CD8-positive, alpha-beta memory T cell (primary cell): ENCODE data around the gene KIAA0513. TPM values are rescaled to one million over a fixed set of nuclear protein-coding genes. Genes with fewer than 3 reads are reported as not detected.
A peak's percentile ranks its signal among the peaks of the same experiment; 100 is the strongest.

Source experiments
- CTCF ChIA-PET: fragments of 350-600 bp; sonication (Branson Sonifier 250); formaldehyde crosslinking; loops from one replicate; lab custom pipeline; 2021; ENCODE audit warnings: antibody characterized with exemption; lab: Charles Lee
- POLR2A ChIA-PET: fragments of 350-600 bp; sonication (Branson Sonifier 250); formaldehyde crosslinking; loops from one replicate; lab custom pipeline; 2021; ENCODE audit warnings: antibody characterized with exemption; lab: Charles Lee
- DNase-seq, 5 donors: peaks; one replicate each; pipeline versions ENCODE4 v3.0.0 to v3.0.0-alpha.2; 2020 to 2022; ENCODE audit warnings: mixed read lengths in 1 of 5
- H3K27ac ChIP-seq: one replicate; pipeline ENCODE4 v1.7.0; 2013; ENCODE audit warnings: low read depth, mild to moderate bottlenecking, low read length, moderate library complexity
- H3K27me3 ChIP-seq: 2 replicates; pipeline ENCODE4 v1.7.0; 2013; ENCODE audit warnings: low read length, mild to moderate bottlenecking; ENCODE audit not compliant: insufficient read depth, poor library complexity, severe bottlenecking
- H3K36me3 ChIP-seq: 2 replicates; pipeline ENCODE4 v1.7.0; 2013; ENCODE audit warnings: mild to moderate bottlenecking, low read length, moderate library complexity; ENCODE audit not compliant: insufficient read depth
- H3K4me1 ChIP-seq: 2 replicates; pipeline ENCODE4 v1.7.0; 2013; ENCODE audit warnings: mild to moderate bottlenecking, low read length, moderate library complexity; ENCODE audit not compliant: insufficient read depth
- H3K4me3 ChIP-seq: 2 replicates; pipeline ENCODE4 v1.7.0; 2013; ENCODE audit warnings: mild to moderate bottlenecking, low read length
- H3K9me3 ChIP-seq: 2 replicates; pipeline ENCODE4 v1.7.0; 2013; ENCODE audit warnings: mild to moderate bottlenecking, low read length
- H3K27ac Mint-ChIP-seq, 8 donors: one replicate each; pipeline ENCODE4 v1.8.0; 2020 to 2021; ENCODE audit warnings: mixed read lengths in 8 of 8, mild to moderate bottlenecking in 6 of 8, inconsistent platforms in 3 of 8, moderate library complexity in 3 of 8
- H3K27me3 Mint-ChIP-seq, 2 donors: one replicate each; pipeline ENCODE4 v1.8.0; 2020 to 2021; ENCODE audit warnings: mixed read lengths in 2 of 2, mild to moderate bottlenecking in 1 of 2, moderate library complexity in 1 of 2
- H3K36me3 Mint-ChIP-seq, 3 donors: one replicate each; pipeline ENCODE4 v1.8.0; 2020 to 2021; ENCODE audit warnings: mixed read lengths in 3 of 3, inconsistent platforms in 1 of 3, mild to moderate bottlenecking in 1 of 3
- H3K4me1 Mint-ChIP-seq, 3 donors: one replicate each; pipeline ENCODE4 v1.8.0; 2020 to 2021; ENCODE audit warnings: mixed read lengths in 3 of 3, inconsistent platforms in 1 of 3, mild to moderate bottlenecking in 1 of 3
- H3K4me3 Mint-ChIP-seq, 7 donors: one replicate each; pipeline ENCODE4 v1.8.0; 2020 to 2021; ENCODE audit warnings: mixed read lengths in 7 of 7, mild to moderate bottlenecking in 6 of 7, moderate library complexity in 4 of 7, inconsistent platforms in 2 of 7
- H3K9me3 Mint-ChIP-seq, 5 donors: one replicate each; pipeline ENCODE4 v1.8.0; 2020 to 2022; ENCODE audit warnings: mixed read lengths in 5 of 5, mild to moderate bottlenecking in 3 of 5, moderate library complexity in 2 of 5, inconsistent platforms in 1 of 5
- polyA plus RNA-seq: library from polyadenylated mRNA; unstranded; fragments of 300-500 nt; fragmentation: Illumina TruSeq; gene quantifications from one replicate; pipeline ENCODE4 v1.2.3, GENCODE V29; 2021
- total RNA-seq, 2 experiments: library from RNA; stranded (reverse); gene quantifications; one replicate each; pipeline ENCODE4 v1.2.3, GENCODE V29; 2021

The KIAA0513 gene
- total and polyA plus RNA-seq, 3 experiments from 2014 or later, result 7.2 to 13.5 (median 13.2) TPM

DNA sequence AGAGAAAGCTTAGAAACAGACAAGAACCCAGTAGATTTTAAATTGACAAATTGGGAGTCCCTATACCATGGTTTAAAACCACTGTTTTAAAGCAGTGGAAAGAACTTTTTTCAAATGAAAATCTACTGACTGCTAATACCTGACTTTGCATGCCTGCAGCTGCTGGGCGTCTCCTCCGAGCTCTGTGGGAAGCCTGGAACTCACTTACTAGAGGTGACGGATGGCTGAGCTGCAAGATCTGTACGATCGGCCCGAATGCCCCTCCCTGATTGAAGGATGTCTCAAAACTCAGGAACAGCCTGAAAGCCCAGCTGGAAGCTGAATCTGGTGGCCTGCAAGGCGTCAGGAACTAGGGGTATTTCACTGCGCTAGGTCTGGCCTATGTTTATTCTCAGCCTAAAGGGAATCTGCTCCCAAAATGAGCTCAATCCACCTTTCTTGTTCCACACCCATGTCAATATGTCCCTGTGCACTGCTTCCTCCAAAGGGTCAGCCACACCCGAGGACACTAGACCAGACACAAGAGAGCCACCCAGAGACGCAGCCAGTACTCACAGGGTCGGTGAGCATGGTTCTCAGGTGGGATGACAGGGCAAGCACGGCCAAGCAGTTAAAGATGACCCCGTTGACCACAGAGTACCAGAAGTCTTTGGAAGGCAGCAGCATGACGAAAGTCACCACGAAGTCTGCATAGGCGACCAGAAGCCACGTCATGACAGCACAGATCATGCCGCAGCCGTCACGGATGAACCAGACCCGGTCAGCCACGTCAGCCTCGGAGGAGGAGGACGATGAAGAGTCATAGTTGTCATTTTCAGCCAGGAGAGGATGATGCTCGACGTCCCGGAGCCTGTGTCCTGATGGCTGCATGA lies 37.6 kb upstream of the KIAA0513 start:
- DNase-seq, result no peak
- Mint-ChIP-seq H3K4me1 (peaks cover 10% of the 10 kb centered on the region in 3 donors), H3K9me3 (no peaks in the 10 kb centered on the region), H3K27ac (peak overlapping the region in 4 of 8 donors; percentile 2 to 50 (median 32)), H3K27me3 (no peaks in the 10 kb centered on the region), H3K4me3 (no peak overlapping the region), H3K36me3 (peaks cover 3 to 87% (median 24%) of the 10 kb centered on the region in 3 donors)
- H3K27me3 ChIP-seq, result no peaks in the 10 kb centered on the region
- H3K27ac ChIP-seq, result no peak overlapping the region
- no peaks in the 10 kb centered on the region for H3K4me1 ChIP-seq
- ChIA-PET POLR2A (interaction anchor here (0.6 kb wide), 1 partner anchor 94 kb away, joined by 8 read pairs; no protein-coding TSS in a partner anchor), CTCF (interaction anchor here (0.9 kb wide), 1 partner anchor 19 kb away, joined by 5 read pairs; no protein-coding TSS in a partner anchor)
- no peaks in the 10 kb centered on the region for H3K9me3 ChIP-seq
- H3K4me3 ChIP-seq, result no peak overlapping the region
- peaks cover 61% of the 10 kb centered on the region for H3K36me3 ChIP-seq

DNA sequence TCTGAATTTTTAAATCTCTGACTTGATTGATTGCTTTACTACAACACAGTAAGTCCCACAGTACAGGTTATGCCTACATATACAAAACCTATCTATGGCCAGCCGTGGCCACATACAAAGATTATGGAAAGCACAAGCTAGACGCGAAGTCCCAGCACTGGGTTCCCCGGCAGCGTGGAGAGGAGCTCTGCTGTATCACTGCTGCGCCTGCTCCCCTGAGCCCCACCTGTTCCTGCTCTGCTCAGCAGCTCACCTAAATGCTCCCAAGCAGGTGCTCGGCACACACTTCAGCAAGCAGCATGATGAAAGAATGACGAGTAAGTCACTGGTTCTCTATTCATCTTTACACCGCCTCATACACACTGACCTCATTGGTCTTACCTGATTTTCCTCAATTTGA lies 36.8 kb upstream of the KIAA0513 start:
- ChIA-PET CTCF (interaction anchor here (0.9 kb wide), 1 partner anchor 20 kb away, joined by 4 read pairs; no protein-coding TSS in a partner anchor), POLR2A (no interaction called here)
- H3K4me1 ChIP-seq, result no peaks in the 10 kb centered on the region
- Mint-ChIP-seq H3K9me3 (no peaks in the 10 kb centered on the region), H3K27ac (peak overlapping the region in 2 of 8 donors; percentile 26 to 34), H3K36me3 (peaks cover 3 to 89% (median 30%) of the 10 kb centered on the region in 3 donors), H3K4me1 (peaks cover 14 to 18% (median 18%) of the 10 kb centered on the region in 3 donors), H3K4me3 (no peak overlapping the region), H3K27me3 (no peaks in the 10 kb centered on the region)
- H3K36me3 ChIP-seq, result peaks cover 62% of the 10 kb centered on the region
- no peak overlapping the region for H3K27ac ChIP-seq
- H3K27me3 ChIP-seq, result no peaks in the 10 kb centered on the region
- H3K4me3 ChIP-seq, result no peak overlapping the region
- no peak for DNase-seq
- H3K9me3 ChIP-seq, result no peaks in the 10 kb centered on the region

DNA sequence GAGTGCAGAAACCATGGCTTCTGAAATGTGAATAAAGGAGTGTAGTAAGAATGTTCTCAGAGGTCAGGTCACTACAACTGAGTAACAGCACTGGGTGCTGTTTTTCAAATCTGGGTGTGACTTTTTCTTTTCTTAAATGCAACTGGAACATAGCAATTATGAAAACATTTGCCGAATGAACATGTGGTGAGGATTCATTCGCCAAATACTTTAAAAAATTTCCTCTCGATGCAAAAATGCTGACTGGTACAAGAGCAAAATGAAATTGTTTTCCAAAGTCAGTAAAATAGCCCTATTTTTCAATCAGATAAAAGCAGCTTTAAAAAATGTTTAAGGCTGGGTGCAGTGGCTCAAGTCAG lies 34.9 kb upstream of the KIAA0513 start:
- DNase-seq, result no peak
- POLR2A ChIA-PET, result no interaction called here

DNA sequence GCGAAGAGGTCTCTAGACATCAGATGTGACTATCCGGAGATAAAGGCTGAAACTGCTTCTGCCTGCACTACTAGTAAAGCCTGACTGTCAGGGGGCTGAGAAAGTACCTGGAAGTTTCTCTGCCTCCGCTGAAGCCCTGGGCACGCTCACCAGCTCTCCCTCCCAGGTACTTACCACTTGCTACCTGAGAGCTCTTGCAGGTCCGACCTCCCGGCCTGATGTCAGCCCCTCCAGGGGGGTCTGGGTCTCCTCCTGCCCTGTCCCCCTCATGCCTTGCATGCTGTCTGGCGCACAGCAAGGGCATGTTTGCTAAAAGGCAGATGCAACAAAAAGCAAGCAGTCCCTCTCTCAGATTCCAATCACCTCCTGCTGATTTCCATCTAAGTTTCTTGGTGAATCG lies 33.7 kb upstream of the KIAA0513 start:
- H3K4me1 Mint-ChIP-seq, result peaks cover 14 to 32% (median 15%) of the 10 kb centered on the region in 3 donors
- no peaks in the 10 kb centered on the region for H3K4me1 ChIP-seq
- no peaks in the 10 kb centered on the region for H3K27me3 ChIP-seq
- H3K4me3 Mint-ChIP-seq, result no peak overlapping the region
- H3K4me3 ChIP-seq, result no peak overlapping the region
- DNase-seq, result no peak
- H3K9me3 Mint-ChIP-seq, result no peaks in the 10 kb centered on the region
- ChIA-PET CTCF (interaction anchor here (1.5 kb wide), 1 partner anchor 62 kb away, joined by 4 read pairs; no protein-coding TSS in a partner anchor), POLR2A (no interaction called here)
- H3K27ac ChIP-seq, result peak overlapping the region; percentile 3
- H3K27ac Mint-ChIP-seq, result peak overlapping the region in 5 of 8 donors; percentile 8 to 91 (median 63)
- H3K36me3 Mint-ChIP-seq, result peaks cover 2 to 69% (median 25%) of the 10 kb centered on the region in 3 donors
- peaks cover 41% of the 10 kb centered on the region for H3K36me3 ChIP-seq
- no peaks in the 10 kb centered on the region for H3K9me3 ChIP-seq
- H3K27me3 Mint-ChIP-seq, result peaks cover 0 to 2% of the 10 kb centered on the region in 2 donors

More for the DNA sequence above, 34.9 kb upstream of the KIAA0513 start:
- peak overlapping the region in 1 of 8 donors; percentile 5 for H3K27ac Mint-ChIP-seq
- Histone ChIP-seq H3K4me1 (no peaks in the 10 kb centered on the region), H3K27ac (no peak overlapping the region), H3K27me3 (no peaks in the 10 kb centered on the region), H3K4me3 (no peak overlapping the region), H3K9me3 (no peaks in the 10 kb centered on the region), H3K36me3 (peaks cover 51% of the 10 kb centered on the region)
- H3K36me3 Mint-ChIP-seq, result peaks cover 3 to 78% (median 22%) of the 10 kb centered on the region in 3 donors
- CTCF ChIA-PET, result no interaction called here
- H3K27me3 Mint-ChIP-seq, result no peaks in the 10 kb centered on the region
- H3K4me3 Mint-ChIP-seq, result no peak overlapping the region
- H3K4me1 Mint-ChIP-seq, result peaks cover 12 to 28% (median 14%) of the 10 kb centered on the region in 3 donors
- H3K9me3 Mint-ChIP-seq, result no peaks in the 10 kb centered on the region

DNA sequence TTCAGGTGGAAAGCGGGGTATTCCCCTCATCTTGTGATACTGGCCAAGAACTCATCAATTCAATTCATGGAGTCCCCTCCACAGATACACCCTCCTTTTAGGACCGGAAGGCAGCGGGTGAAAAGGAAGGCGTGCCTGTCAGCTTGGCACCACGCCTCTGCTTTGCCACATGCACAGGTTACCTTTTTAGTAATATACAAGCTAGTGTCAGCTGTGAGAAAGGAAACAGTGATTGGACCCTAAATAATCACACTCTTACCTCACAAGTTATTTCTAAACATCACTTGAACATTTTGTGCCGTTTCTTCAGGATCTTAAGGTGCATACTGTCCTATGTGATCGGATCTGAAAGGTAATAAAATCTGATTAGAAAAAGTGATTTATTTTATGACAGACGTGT lies 31.9 kb upstream of the KIAA0513 start:
- POLR2A ChIA-PET, result no interaction called here
- Mint-ChIP-seq H3K9me3 (no peaks in the 10 kb centered on the region), H3K4me3 (peak overlapping the region in 1 of 7 donors; percentile 13), H3K4me1 (peaks cover 20 to 42% (median 26%) of the 10 kb centered on the region in 3 donors), H3K36me3 (peaks cover 0 to 65% (median 16%) of the 10 kb centered on the region in 3 donors), H3K27ac (peak overlapping the region in 2 of 8 donors; percentile 15 to 35), H3K27me3 (peaks cover 0 to 2% of the 10 kb centered on the region in 2 donors)
- H3K4me3 ChIP-seq, result no peak overlapping the region
- H3K27me3 ChIP-seq, result no peaks in the 10 kb centered on the region
- H3K4me1 ChIP-seq, result no peaks in the 10 kb centered on the region
- no peak overlapping the region for H3K27ac ChIP-seq
- CTCF ChIA-PET, result interaction anchor here (1.1 to 1.2 kb wide), 3 partner anchors 25 to 91 kb away, joined by 3 to 4 read pairs (median 3); partner anchors contain the start of gene KIAA0513
- peaks cover 27% of the 10 kb centered on the region for H3K36me3 ChIP-seq
- peak in 3 of 5 donors; percentile 25 to 54 (median 25) for DNase-seq
- H3K9me3 ChIP-seq, result no peaks in the 10 kb centered on the region

DNA sequence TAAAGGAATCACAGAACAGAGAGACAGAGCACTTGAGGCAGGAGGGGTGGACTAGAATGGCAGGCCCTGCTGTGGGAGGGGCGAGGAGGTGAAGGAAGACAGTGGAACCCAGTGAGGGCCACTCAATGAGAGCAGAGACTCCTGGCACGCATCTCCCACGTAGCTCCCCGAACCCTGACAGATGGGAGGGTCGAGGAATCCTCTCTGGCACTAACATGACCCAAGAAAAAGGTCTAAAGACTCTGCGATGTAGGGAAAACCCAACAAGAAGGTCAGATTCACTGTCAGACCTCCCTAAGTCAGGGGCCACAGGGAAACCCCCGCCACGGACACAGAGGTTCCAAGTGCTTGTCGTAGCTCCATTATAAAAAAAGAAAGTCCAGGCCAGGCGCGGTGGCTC lies 31.2 kb upstream of the KIAA0513 start:
- Histone ChIP-seq H3K27me3 (no peaks in the 10 kb centered on the region), H3K27ac (no peak overlapping the region), H3K9me3 (no peaks in the 10 kb centered on the region), H3K36me3 (peaks cover 22% of the 10 kb centered on the region), H3K4me3 (no peak overlapping the region), H3K4me1 (no peaks in the 10 kb centered on the region)
- H3K4me1 Mint-ChIP-seq, result peaks cover 21 to 44% (median 30%) of the 10 kb centered on the region in 3 donors
- H3K27me3 Mint-ChIP-seq, result peaks cover 0 to 2% of the 10 kb centered on the region in 2 donors
- DNase-seq, result no peak
- H3K9me3 Mint-ChIP-seq, result no peaks in the 10 kb centered on the region
- peak overlapping the region in 2 of 8 donors; percentile 9 to 17 for H3K27ac Mint-ChIP-seq
- ChIA-PET CTCF (interaction anchor here (1.1 to 1.5 kb wide), 3 partner anchors 25 to 90 kb away, joined by 3 to 6 read pairs (median 4); partner anchors contain the start of gene KIAA0513), POLR2A (no interaction called here)
- H3K4me3 Mint-ChIP-seq, result no peak overlapping the region
- H3K36me3 Mint-ChIP-seq, result peaks cover 0 to 63% (median 16%) of the 10 kb centered on the region in 3 donors

DNA sequence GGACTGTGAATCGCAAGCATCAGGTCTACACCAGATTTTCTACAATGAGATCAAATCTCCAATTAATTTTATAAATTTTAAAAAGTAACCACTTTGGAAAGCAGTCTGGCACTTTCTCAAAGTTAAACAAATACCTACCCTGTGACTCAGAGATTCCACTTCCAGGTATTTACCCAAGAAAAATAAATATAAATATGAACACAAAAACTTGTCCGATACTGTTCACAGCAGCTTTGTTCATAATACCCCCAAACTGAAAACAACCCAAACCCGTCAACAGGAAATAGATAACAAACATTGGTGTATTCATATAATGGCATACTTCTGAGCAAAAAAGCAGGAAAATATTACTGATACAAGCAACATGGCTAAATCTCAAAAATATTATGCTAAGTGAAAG lies 28.4 kb upstream of the KIAA0513 start:
- Mint-ChIP-seq H3K4me1 (peaks cover 42 to 72% (median 57%) of the 10 kb centered on the region in 3 donors), H3K36me3 (peaks cover 0 to 57% (median 16%) of the 10 kb centered on the region in 3 donors), H3K9me3 (no peaks in the 10 kb centered on the region), H3K4me3 (no peak overlapping the region), H3K27me3 (peaks cover 0 to 2% of the 10 kb centered on the region in 2 donors), H3K27ac (peak overlapping the region in 2 of 8 donors; percentile 76 to 82)
- H3K9me3 ChIP-seq, result no peaks in the 10 kb centered on the region
- no peak overlapping the region for H3K4me3 ChIP-seq
- ChIA-PET CTCF (no interaction called here), POLR2A (no interaction called here)
- no peaks in the 10 kb centered on the region for H3K27me3 ChIP-seq
- no peak overlapping the region for H3K27ac ChIP-seq
- H3K4me1 ChIP-seq, result peaks cover 24% of the 10 kb centered on the region
- H3K36me3 ChIP-seq, result peaks cover 9% of the 10 kb centered on the region
- no peak for DNase-seq
